ENCODE measurements around the gene DOHH.

DOHH gene

GRCh38 chr19:3500429-3501101 is at the start of gene DOHH:
Gene DOHH (minus strand): TSS chr19:3500674. CDS start chr19:3496814, 3,860 bp downstream.
- peak; percentile 94 for DNase-seq

- no peak for DNase-seq
These were observed 49.3 kb upstream of the DOHH start for GRCh38 chr19:3549816-3550215.

GRCh38 chr19:3548606-3549005 is 48.1 kb upstream of the DOHH start:
- no peak for DNase-seq

- no peak for DNase-seq
These were observed 47.4 kb upstream of the DOHH start for GRCh38 chr19:3547767-3548282.

- no peak for DNase-seq
These were observed 46.8 kb upstream of the DOHH start for GRCh38 chr19:3547301-3547731.

GRCh38 chr19:3546119-3546518 is 45.6 kb upstream of the DOHH start:
- no peak for DNase-seq

GRCh38 chr19:3545669-3546034 is 45.2 kb upstream of the DOHH start:
- no peak for DNase-seq

GRCh38 chr19:3544742-3545668 is 44.5 kb upstream of the DOHH start:
- DNase-seq, result peak; percentile 17

GRCh38 chr19:3544058-3544376 is 43.5 kb upstream of the DOHH start:
- no peak for DNase-seq

- no peak for DNase-seq
These were observed 42.9 kb upstream of the DOHH start for GRCh38 chr19:3543150-3544057.

GRCh38 chr19:3539756-3540118 is 39.3 kb upstream of the DOHH start:
- DNase-seq, result no peak

GRCh38 chr19:3538965-3539755 is 38.7 kb upstream of the DOHH start, which contains the start of gene TEKTIP1:
Gene TEKTIP1 (plus strand): TSS chr19:3539174. CDS start chr19:3539178, 4 bp downstream.
- DNase-seq, result no peak

GRCh38 chr19:3538258-3538929 is 37.9 kb upstream of the DOHH start:
- DNase-seq, result no peak

- no peak for DNase-seq
These were observed 37.2 kb upstream of the DOHH start for GRCh38 chr19:3537438-3538240.

- no peak for DNase-seq
These were observed 36.6 kb upstream of the DOHH start for GRCh38 chr19:3537101-3537437.

GRCh38 chr19:3536429-3537100 is 36.1 kb upstream of the DOHH start:
- no peak for DNase-seq

- no peak for DNase-seq
These were observed 35.5 kb upstream of the DOHH start for GRCh38 chr19:3535981-3536380.

GRCh38 chr19:3535563-3535965 is 35.1 kb upstream of the DOHH start:
- DNase-seq, result no peak

GRCh38 chr19:3535235-3535535 is 34.7 kb upstream of the DOHH start:
- no peak for DNase-seq
